Mesenchymal stem cell (in vitro differentiated cells and primary cell): Measurements from ENCODE around the gene VWA5B1.

Experiments used
- DNase-seq: peaks from one replicate; pipeline ENCODE4 v3.0.0-alpha.2; 2013
- H2AFZ ChIP-seq: one replicate; pipeline ENCODE4 v1.6.1; 2013; ENCODE audit warnings: low read depth, mild to moderate bottlenecking, control low read depth, inconsistent platforms, low read length, moderate library complexity
- H2AK5ac ChIP-seq: 2 replicates; pipeline ENCODE4 v1.6.1; 2013; ENCODE audit warnings: low read length, moderate library complexity, mild to moderate bottlenecking, inconsistent platforms; ENCODE audit not compliant: severe bottlenecking
- H2BK120ac ChIP-seq: one replicate; pipeline ENCODE4 v1.6.1; 2013; ENCODE audit warnings: low read depth, mild to moderate bottlenecking, inconsistent platforms, low read length, moderate library complexity
- H2BK12ac ChIP-seq, 2 experiments: one replicate each; pipeline ENCODE4 v1.6.1; 2013; ENCODE audit warnings: inconsistent platforms in 2 of 2, low read length in 2 of 2, mild to moderate bottlenecking in 2 of 2, moderate library complexity in 2 of 2, control low read depth in 1 of 2
- H2BK15ac ChIP-seq: one replicate; pipeline ENCODE4 v1.6.1; 2013; ENCODE audit warnings: mild to moderate bottlenecking, low read depth, inconsistent platforms; ENCODE audit not compliant: poor library complexity, severe bottlenecking
- H2BK5ac ChIP-seq: 2 replicates; pipeline ENCODE4 v1.6.1; 2013; ENCODE audit warnings: low read depth, mild to moderate bottlenecking, low read length, control low read depth, inconsistent platforms; ENCODE audit not compliant: poor library complexity, severe bottlenecking
- H3K14ac ChIP-seq, 2 experiments: one replicate each; pipeline ENCODE4 v1.6.1; 2013; ENCODE audit warnings: inconsistent platforms in 2 of 2, low read length in 2 of 2, control low read depth in 1 of 2, mild to moderate bottlenecking in 1 of 2, moderate library complexity in 1 of 2
- H3K18ac ChIP-seq, 2 experiments: one replicate each; pipeline ENCODE4 v1.6.1; 2013; ENCODE audit warnings: inconsistent platforms in 2 of 2, low read length in 2 of 2, control low read depth in 1 of 2, low read depth in 1 of 2, mild to moderate bottlenecking in 1 of 2
- H3K23ac ChIP-seq, 2 experiments: one replicate each; pipeline ENCODE4 v1.6.1; 2013; ENCODE audit warnings: inconsistent platforms in 2 of 2, low read length in 2 of 2, mild to moderate bottlenecking in 2 of 2, moderate library complexity in 2 of 2, control low read depth in 1 of 2
- H3K27ac ChIP-seq: 2 replicates; pipeline ENCODE4 v1.5.1; 2013; ENCODE audit warnings: mild to moderate bottlenecking, moderate library complexity, low read length, control low read depth, inconsistent platforms; ENCODE audit not compliant: poor library complexity, severe bottlenecking
- H3K27me3 ChIP-seq, 2 experiments: 2 replicates each; pipeline versions ENCODE4 v1.6.1 to v1.7.0; 2013; ENCODE audit warnings: low read length in 2 of 2, mild to moderate bottlenecking in 2 of 2, moderate library complexity in 2 of 2, control low read depth in 1 of 2, inconsistent platforms in 1 of 2; ENCODE audit not compliant: control insufficient read depth in 1 of 2, insufficient read depth in 1 of 2
- H3K36me3 ChIP-seq, 2 experiments: 2 replicates each; pipeline versions ENCODE4 v1.6.1 to v1.7.0; 2013; ENCODE audit warnings: low read length in 2 of 2, control low read depth in 1 of 2, inconsistent platforms in 1 of 2, low read depth in 1 of 2, mild to moderate bottlenecking in 1 of 2; ENCODE audit not compliant: insufficient read depth in 2 of 2, control insufficient read depth in 1 of 2
- H3K4ac ChIP-seq, 2 experiments: one replicate each; pipeline ENCODE4 v1.6.1; 2013; ENCODE audit warnings: inconsistent platforms in 2 of 2, low read length in 2 of 2, mild to moderate bottlenecking in 2 of 2, moderate library complexity in 2 of 2, control low read depth in 1 of 2, low read depth in 1 of 2
- H3K4me1 ChIP-seq: 2 replicates; pipeline ENCODE4 v1.6.1; 2013; ENCODE audit warnings: low read depth, low read length, control low read depth; ENCODE audit not compliant: control insufficient read depth, insufficient read depth
- H3K4me2 ChIP-seq: 2 replicates; pipeline ENCODE4 v1.6.1; 2013; ENCODE audit warnings: low read length, mild to moderate bottlenecking, inconsistent platforms; ENCODE audit not compliant: poor library complexity, severe bottlenecking
- H3K4me3 ChIP-seq, 2 experiments: 2 replicates each; pipeline versions ENCODE4 v1.5.1 to v1.7.0; 2013; ENCODE audit warnings: low read length in 2 of 2, mild to moderate bottlenecking in 2 of 2, control low read depth in 1 of 2, low read depth in 1 of 2; ENCODE audit not compliant: insufficient read depth in 1 of 2
- H3K79me1 ChIP-seq: replicated peaks from 2 replicates; pipeline ENCODE4 v1.6.1; 2013; ENCODE audit warnings: mild to moderate bottlenecking, control low read depth, low read length, inconsistent platforms; ENCODE audit not compliant: poor library complexity, severe bottlenecking
- H3K9ac ChIP-seq: 2 replicates; pipeline ENCODE4 v1.7.0; 2013; ENCODE audit warnings: mild to moderate bottlenecking, low read length, moderate library complexity
- H3K9me3 ChIP-seq: 2 replicates; pipeline ENCODE4 v1.7.0; 2013; ENCODE audit warnings: mild to moderate bottlenecking, low read length; ENCODE audit not compliant: control insufficient read depth
- H4K8ac ChIP-seq: one replicate; pipeline ENCODE4 v1.6.1; 2013; ENCODE audit warnings: inconsistent platforms, mild to moderate bottlenecking, low read length, moderate library complexity
- H4K91ac ChIP-seq: one replicate; pipeline ENCODE4 v1.6.1; 2013; ENCODE audit warnings: mild to moderate bottlenecking, low read length, inconsistent platforms
- WGBS: methylation state at CpG from one replicate; pipeline ENCODE4 v1.1.7; 2013; ENCODE audit warnings: mixed read lengths; 5-methylcytosine and 5-hydroxymethylcytosine counted together

Gene VWA5B1

DNA sequence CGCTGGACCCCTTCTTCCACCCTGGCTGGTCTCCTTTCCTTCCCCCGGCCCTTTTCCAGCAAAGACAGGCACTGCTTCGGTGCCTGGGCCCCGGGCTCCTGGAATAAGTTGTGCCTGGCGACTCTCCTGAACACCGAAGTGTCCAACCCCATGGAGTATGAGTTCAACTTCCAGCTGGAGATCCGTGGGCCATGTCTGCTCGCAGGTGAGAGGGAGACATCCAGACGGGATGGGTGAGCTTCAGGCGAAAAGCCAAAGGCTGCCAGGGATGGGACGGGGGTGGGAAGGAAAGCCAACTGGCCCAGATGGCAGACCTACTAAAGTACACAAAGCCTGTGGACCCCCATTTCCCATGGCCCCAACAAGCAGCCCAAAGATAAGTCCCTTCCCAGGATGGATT lies 26.8 kb downstream of the VWA5B1 start:
- no peak overlapping the region for H3K4ac ChIP-seq
- H2BK120ac ChIP-seq = no peak overlapping the region
- 91% methylated on average over 11 of the region's 11 CpGs for WGBS
- no peak overlapping the region for H3K27ac ChIP-seq
- H2AK5ac ChIP-seq = no peak overlapping the region
- H2BK5ac ChIP-seq = no peak overlapping the region
- H3K4me1 ChIP-seq = no peaks in the 10 kb centered on the region
- no peaks in the 10 kb centered on the region for H3K9me3 ChIP-seq
- no peak overlapping the region for H3K14ac ChIP-seq
- no peak for DNase-seq
- H3K18ac ChIP-seq = no peak overlapping the region
- H2AFZ ChIP-seq = no peak overlapping the region
- H2BK15ac ChIP-seq = no peak overlapping the region
- no peak overlapping the region for H3K4me2 ChIP-seq
- no peaks in the 10 kb centered on the region for H3K36me3 ChIP-seq
- no peak overlapping the region for H4K91ac ChIP-seq
- H4K8ac ChIP-seq = no peak overlapping the region
- H3K4me3 ChIP-seq = no peak overlapping the region
- no peaks in the 10 kb centered on the region for H3K79me1 ChIP-seq
- no peak overlapping the region for H3K23ac ChIP-seq
- no peak overlapping the region for H2BK12ac ChIP-seq
- H3K27me3 ChIP-seq = peaks cover 30 to 76% of the 10 kb centered on the region in 2 experiments
- no peak overlapping the region for H3K9ac ChIP-seq

DNA sequence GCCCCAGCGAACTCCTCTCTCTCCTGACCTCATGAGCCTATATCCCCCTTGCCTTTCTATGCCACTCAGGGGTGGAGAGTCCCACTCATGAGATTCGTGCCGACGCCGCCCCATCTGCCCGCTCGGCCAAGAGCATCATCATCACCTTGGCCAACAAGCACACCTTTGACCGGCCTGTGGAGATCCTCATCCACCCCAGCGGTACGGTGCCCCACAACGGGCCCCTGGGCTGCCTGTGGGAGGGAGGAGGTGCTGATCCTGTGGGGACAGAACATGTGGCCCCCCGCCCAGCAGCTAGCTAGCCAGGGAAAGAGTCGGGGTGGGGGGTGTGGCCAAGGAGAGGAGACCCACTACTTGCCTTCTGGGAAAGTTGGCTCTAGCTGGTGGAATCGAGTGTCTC lies 27.8 kb downstream of the VWA5B1 start:
- Histone ChIP-seq H3K23ac (no peak overlapping the region), H3K36me3 (no peaks in the 10 kb centered on the region), H3K4me1 (no peaks in the 10 kb centered on the region), H2AK5ac (no peak overlapping the region), H3K4me2 (no peak overlapping the region), H2AFZ (no peak overlapping the region), H2BK5ac (no peak overlapping the region), H3K27me3 (peaks cover 33 to 70% of the 10 kb centered on the region in 2 experiments), H3K79me1 (no peaks in the 10 kb centered on the region), H3K9ac (no peak overlapping the region), H3K14ac (no peak overlapping the region), H4K8ac (no peak overlapping the region), H3K4me3 (no peak overlapping the region), H2BK120ac (no peak overlapping the region), H2BK12ac (no peak overlapping the region), H3K9me3 (no peaks in the 10 kb centered on the region), H3K27ac (no peak overlapping the region), H3K4ac (no peak overlapping the region), H4K91ac (no peak overlapping the region), H2BK15ac (no peak overlapping the region), H3K18ac (no peak overlapping the region)
- 88% methylated on average over 14 of the region's 14 CpGs for WGBS
- no peak for DNase-seq

DNA sequence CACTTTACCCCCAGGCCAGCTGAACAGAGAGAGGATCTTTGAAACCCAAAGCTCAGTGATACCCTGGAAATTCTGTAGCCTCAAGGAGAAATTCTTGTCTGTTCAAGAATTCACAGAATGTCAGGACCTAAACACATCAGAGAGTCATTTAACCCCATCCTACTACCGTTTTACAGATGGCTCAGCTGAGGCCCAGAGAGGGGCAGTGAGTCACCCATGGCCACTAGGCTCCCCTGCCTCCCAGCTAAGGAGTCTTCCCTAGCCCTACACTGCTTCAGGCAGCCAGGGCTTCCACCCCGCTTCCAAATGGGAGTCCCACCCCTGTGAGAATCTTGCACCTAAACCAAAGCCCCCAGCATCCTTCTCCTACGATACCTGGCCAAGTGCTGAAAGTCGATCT lies 28.3 kb downstream of the VWA5B1 start:
- H4K8ac ChIP-seq = no peak overlapping the region
- no peak overlapping the region for H4K91ac ChIP-seq
- no peak overlapping the region for H3K18ac ChIP-seq
- no peak overlapping the region for H2AK5ac ChIP-seq
- no peak overlapping the region for H2AFZ ChIP-seq
- H3K4me2 ChIP-seq = no peak overlapping the region
- H2BK5ac ChIP-seq = no peak overlapping the region
- H3K9me3 ChIP-seq = no peaks in the 10 kb centered on the region
- no peak overlapping the region for H2BK120ac ChIP-seq
- no peak overlapping the region for H3K9ac ChIP-seq
- no peak overlapping the region for H3K4me3 ChIP-seq
- WGBS = 68% methylated on average over 4 of the region's 4 CpGs
- H3K27me3 ChIP-seq = peaks cover 28 to 70% of the 10 kb centered on the region in 2 experiments
- H3K27ac ChIP-seq = no peak overlapping the region
- no peak for DNase-seq
- no peak overlapping the region for H2BK15ac ChIP-seq
- no peaks in the 10 kb centered on the region for H3K4me1 ChIP-seq
- H3K4ac ChIP-seq = no peak overlapping the region
- H3K79me1 ChIP-seq = no peaks in the 10 kb centered on the region
- H3K36me3 ChIP-seq = no peaks in the 10 kb centered on the region
- no peak overlapping the region for H2BK12ac ChIP-seq
- H3K14ac ChIP-seq = no peak overlapping the region
- no peak overlapping the region for H3K23ac ChIP-seq

DNA sequence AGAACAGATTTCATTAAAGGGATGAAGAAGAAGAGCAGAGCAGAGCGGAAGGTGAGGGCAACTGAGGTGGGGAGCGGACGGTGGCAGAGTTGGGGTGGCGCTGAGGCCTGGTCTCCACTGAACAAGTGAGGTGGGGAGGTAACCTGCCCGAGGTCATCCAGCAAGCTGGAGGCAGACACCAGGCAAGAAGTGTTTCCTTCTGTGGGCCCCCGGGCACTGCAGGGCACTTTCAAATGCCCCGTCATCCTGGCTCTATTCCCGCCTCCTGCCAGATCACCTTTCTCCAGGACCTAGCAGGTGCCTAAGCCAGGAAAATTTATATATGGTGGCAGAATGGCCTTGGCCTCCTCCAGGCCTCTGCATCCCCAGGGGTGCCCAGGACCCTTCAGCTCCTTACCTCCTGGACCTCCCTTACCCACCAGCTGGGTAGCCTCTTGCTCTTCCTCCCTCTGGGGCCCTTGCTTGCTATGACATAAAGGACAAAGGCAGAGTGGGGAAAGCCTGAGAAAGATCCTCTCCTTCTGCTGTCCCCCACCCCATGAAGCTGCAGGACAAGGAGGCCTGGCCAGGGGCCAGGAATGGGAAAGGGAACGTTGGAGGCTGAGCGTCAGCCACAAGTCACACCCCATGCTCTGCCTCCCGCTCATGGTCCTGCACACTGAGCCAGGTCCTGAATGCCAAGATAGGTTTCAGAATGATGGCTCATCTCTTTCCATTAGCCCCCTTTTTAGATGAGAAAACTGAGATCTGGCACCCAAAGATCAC lies 29.0 kb downstream of the VWA5B1 start:
- no peak overlapping the region for H3K14ac ChIP-seq
- no peak overlapping the region for H2AK5ac ChIP-seq
- H2BK12ac ChIP-seq = no peak overlapping the region
- no peak overlapping the region for H3K4me3 ChIP-seq
- H2BK120ac ChIP-seq = no peak overlapping the region
- H3K4ac ChIP-seq = no peak overlapping the region
- H2BK5ac ChIP-seq = no peak overlapping the region
- no peak overlapping the region for H3K4me2 ChIP-seq
- H3K27me3 ChIP-seq = peaks cover 26 to 70% of the 10 kb centered on the region in 2 experiments
- H4K91ac ChIP-seq = no peak overlapping the region
- 93% methylated on average over 8 of the region's 11 CpGs for WGBS
- no peaks in the 10 kb centered on the region for H3K9me3 ChIP-seq
- no peak overlapping the region for H4K8ac ChIP-seq
- no peak for DNase-seq
- no peak overlapping the region for H3K27ac ChIP-seq
- no peak overlapping the region for H2AFZ ChIP-seq
- H3K18ac ChIP-seq = no peak overlapping the region
- H3K9ac ChIP-seq = no peak overlapping the region
- H3K79me1 ChIP-seq = no peaks in the 10 kb centered on the region
- no peaks in the 10 kb centered on the region for H3K36me3 ChIP-seq
- H2BK15ac ChIP-seq = no peak overlapping the region
- no peaks in the 10 kb centered on the region for H3K4me1 ChIP-seq
- H3K23ac ChIP-seq = no peak overlapping the region
